ENCODE data around the gene SPTBN1.

DNA sequence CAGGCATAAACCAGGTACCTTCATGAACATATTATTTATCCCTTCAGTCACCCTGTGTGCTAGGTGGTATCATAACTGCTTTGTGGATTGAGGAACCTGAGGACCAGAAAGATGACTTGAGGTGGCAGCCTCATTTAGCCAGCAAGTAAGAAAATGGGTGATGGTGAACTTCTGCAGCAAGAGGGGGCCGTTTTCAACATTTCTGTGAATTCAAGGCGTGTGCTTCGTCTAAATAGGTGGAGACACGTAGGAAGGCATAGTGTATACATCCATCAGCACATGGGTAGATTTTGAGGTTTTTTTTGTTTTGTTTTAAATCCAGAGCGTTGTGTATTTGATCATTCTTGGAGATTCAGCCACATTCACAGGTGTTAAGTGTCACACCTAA is 118.7 kb downstream of the SPTBN1 start:
- TF ChIP-seq, protein P1, sequence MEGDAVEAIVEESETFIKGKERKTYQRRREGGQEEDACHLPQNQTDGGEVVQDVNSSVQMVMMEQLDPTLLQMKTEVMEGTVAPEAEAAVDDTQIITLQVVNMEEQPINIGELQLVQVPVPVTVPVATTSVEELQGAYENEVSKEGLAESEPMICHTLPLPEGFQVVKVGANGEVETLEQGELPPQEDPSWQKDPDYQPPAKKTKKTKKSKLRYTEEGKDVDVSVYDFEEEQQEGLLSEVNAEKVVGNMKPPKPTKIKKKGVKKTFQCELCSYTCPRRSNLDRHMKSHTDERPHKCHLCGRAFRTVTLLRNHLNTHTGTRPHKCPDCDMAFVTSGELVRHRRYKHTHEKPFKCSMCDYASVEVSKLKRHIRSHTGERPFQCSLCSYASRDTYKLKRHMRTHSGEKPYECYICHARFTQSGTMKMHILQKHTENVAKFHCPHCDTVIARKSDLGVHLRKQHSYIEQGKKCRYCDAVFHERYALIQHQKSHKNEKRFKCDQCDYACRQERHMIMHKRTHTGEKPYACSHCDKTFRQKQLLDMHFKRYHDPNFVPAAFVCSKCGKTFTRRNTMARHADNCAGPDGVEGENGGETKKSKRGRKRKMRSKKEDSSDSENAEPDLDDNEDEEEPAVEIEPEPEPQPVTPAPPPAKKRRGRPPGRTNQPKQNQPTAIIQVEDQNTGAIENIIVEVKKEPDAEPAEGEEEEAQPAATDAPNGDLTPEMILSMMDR (conservative IDR thresholded peaks at IDR 0.05; ENCODE audit: low read depth, low read length): no peak
- TF ChIP-seq EZH2 (IDR thresholded peaks at IDR 0.05; ENCODE audit: borderline replicate concordance, low read depth, low read length, poor library complexity, severe bottlenecking): no peak

Measured in A673 (cell line).